Effector memory CD8-positive, alpha-beta T cell (primary cell): ENCODE results near the gene KCNMA1.

Source experiments
- ATAC-seq: fragments of 150-1000 bp; cut with Tn5 transposase; replicated peaks from 2 replicates; pipeline ENCODE4 v1.10.0; 2021; ENCODE audit warnings: mild to moderate bottlenecking, moderate library complexity
- DNase-seq, 3 experiments: peaks; one replicate each; pipeline ENCODE4 v3.0.0; 2021
- H3K27ac Mint-ChIP-seq, 2 donors: one replicate each; pipeline ENCODE4 v1.8.0; 2022; ENCODE audit warnings: mild to moderate bottlenecking in 2 of 2, mixed read lengths in 2 of 2, moderate library complexity in 2 of 2
- H3K27me3 Mint-ChIP-seq, 2 donors: one replicate each; pipeline ENCODE4 v1.8.0; 2022; ENCODE audit warnings: mixed read lengths in 2 of 2
- H3K36me3 Mint-ChIP-seq: one replicate; pipeline ENCODE4 v1.8.0; 2022; ENCODE audit warnings: mild to moderate bottlenecking, moderate library complexity, mixed read lengths; ENCODE audit not compliant: insufficient read depth
- H3K4me1 Mint-ChIP-seq, 2 donors: one replicate each; pipeline ENCODE4 v1.8.0; 2022; ENCODE audit warnings: low read depth in 2 of 2, mixed read lengths in 2 of 2
- H3K4me3 Mint-ChIP-seq, 2 donors: one replicate each; pipeline ENCODE4 v1.8.0; 2022; ENCODE audit warnings: mild to moderate bottlenecking in 2 of 2, mixed read lengths in 2 of 2, moderate library complexity in 2 of 2
- H3K9me3 Mint-ChIP-seq, 2 donors: one replicate each; pipeline ENCODE4 v1.8.0; 2022; ENCODE audit warnings: mixed read lengths in 2 of 2

KCNMA1 gene

DNA sequence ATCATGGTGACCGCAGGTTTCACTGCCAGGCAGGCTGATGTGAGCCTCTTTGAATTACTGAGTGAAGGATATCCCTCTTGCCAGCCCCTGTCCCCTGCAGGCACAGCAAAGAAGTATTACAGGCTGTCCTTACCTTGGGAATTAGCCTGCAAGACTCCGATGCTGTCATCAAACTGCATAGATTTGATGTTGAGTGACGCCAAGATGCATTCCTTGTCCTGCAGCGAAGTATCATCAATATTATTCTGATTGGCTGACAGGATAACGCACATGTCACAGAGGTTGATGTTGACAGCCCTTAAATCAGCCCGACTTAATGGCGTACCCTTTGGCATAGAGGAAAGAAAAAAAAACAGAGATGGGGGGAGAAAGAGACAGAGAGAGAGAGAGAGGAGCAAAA lies 693.0 kb downstream of the KCNMA1 start:
- H3K36me3 Mint-ChIP-seq = no peaks in the 10 kb centered on the region
- ATAC-seq (no peak), DNase-seq (no peak)
- H3K9me3 Mint-ChIP-seq = peaks cover 0 to 2% of the 10 kb centered on the region in 2 donors
- H3K27ac Mint-ChIP-seq = no peak overlapping the region
- H3K4me1 Mint-ChIP-seq = no peaks in the 10 kb centered on the region
- no peak overlapping the region for H3K4me3 Mint-ChIP-seq
- H3K27me3 Mint-ChIP-seq = no peaks in the 10 kb centered on the region

- DNase-seq = no peak
- no peaks in the 10 kb centered on the region for H3K4me1 Mint-ChIP-seq
Observed at GRCh38 chr10:76942628-76943416, 694.8 kb downstream of the KCNMA1 start.

DNA sequence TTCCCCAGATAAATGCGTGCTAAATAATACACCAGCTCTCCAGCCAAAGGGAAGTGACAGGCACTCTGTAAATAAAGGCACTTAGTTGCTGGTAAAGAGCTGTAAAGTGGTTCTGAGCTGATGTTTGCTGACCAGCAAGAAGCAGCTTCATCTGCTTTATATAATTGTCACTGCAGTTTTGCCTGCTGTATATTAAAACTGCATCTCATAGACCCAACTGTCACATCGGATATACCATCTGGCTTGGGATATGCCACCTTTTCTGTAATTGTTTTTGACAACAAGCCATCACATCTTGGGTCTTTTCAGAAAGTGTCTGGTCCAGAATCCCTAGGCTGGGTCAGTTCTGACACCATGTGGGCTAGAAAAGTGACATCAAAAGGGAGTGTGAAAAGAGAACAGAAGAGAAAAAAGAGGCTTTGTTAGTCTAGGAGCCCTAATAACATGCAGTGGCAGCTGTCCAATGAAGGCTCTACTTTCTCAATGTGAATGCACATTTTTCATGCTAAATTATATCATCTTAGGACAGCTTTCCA lies 697.6 kb downstream of the KCNMA1 start:
- Mint-ChIP-seq H3K27ac (no peak overlapping the region), H3K9me3 (peaks cover 0 to 7% of the 10 kb centered on the region in 2 donors), H3K4me1 (no peaks in the 10 kb centered on the region), H3K4me3 (no peak overlapping the region), H3K36me3 (no peaks in the 10 kb centered on the region), H3K27me3 (no peaks in the 10 kb centered on the region)
- ATAC-seq = no peak
- no peak for DNase-seq

More at GRCh38 chr10:76942628-76943416, 694.8 kb downstream of the KCNMA1 start:
- ATAC-seq = no peak
- peaks cover 0 to 5% of the 10 kb centered on the region in 2 donors for H3K9me3 Mint-ChIP-seq
- H3K27me3 Mint-ChIP-seq = no peaks in the 10 kb centered on the region
- no peaks in the 10 kb centered on the region for H3K36me3 Mint-ChIP-seq
- no peak overlapping the region for H3K4me3 Mint-ChIP-seq
- H3K27ac Mint-ChIP-seq = no peak overlapping the region

DNA sequence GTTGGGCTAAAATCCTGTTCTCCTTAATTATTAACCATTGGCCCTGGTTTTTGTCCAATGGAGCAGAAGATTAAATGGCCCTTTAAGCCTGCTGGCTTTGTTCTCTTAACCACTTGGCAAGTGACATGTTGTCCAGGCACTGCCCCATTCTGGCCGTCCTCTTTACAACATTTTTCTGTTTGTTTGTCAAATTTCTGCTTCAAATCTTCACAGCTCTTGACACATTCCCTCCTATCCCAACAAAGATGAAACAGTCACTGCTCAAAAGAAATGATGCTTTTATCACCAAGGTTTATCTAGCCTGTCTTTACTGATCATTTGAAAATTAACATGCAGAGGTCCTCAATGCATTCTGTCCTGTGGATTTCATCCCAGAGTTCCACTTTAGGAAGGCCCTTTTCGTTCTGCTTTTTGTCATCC lies 700.4 kb downstream of the KCNMA1 start:
- H3K27ac Mint-ChIP-seq = no peak overlapping the region
- H3K4me1 Mint-ChIP-seq = no peaks in the 10 kb centered on the region
- H3K36me3 Mint-ChIP-seq = no peaks in the 10 kb centered on the region
- H3K4me3 Mint-ChIP-seq = no peak overlapping the region
- DNase-seq (no peak), ATAC-seq (no peak)
- peaks cover 0 to 6% of the 10 kb centered on the region in 2 donors for H3K9me3 Mint-ChIP-seq
- no peaks in the 10 kb centered on the region for H3K27me3 Mint-ChIP-seq

GRCh38 chr10:76935941-76936613 lies 701.5 kb downstream of the KCNMA1 start:
- Mint-ChIP-seq H3K27me3 (no peaks in the 10 kb centered on the region), H3K4me1 (no peaks in the 10 kb centered on the region), H3K4me3 (no peak overlapping the region), H3K9me3 (peaks cover under 1 to 6% of the 10 kb centered on the region in 2 donors), H3K36me3 (no peaks in the 10 kb centered on the region), H3K27ac (no peak overlapping the region)
- DNase-seq = no peak
- ATAC-seq = no peak

DNA sequence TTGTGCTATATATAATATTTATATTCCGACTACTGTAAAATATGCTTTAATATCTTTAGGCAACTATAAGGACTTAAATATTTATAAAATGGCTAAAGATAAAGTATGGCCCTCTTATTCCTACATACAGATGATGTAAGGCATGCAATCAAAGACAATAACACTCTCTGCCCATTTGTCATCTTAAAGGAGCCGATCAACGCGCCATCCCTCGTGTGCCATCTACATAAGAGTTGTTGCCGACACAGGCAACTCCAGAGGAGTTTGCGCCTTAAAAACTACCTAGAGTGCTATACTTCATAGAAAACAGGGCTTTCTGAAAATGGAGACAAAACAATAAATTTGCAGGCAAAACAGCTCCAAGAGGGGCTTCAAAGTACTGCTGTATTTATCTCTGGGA lies 709.0 kb downstream of the KCNMA1 start:
- no peak overlapping the region for H3K27ac Mint-ChIP-seq
- ATAC-seq = no peak

DNA sequence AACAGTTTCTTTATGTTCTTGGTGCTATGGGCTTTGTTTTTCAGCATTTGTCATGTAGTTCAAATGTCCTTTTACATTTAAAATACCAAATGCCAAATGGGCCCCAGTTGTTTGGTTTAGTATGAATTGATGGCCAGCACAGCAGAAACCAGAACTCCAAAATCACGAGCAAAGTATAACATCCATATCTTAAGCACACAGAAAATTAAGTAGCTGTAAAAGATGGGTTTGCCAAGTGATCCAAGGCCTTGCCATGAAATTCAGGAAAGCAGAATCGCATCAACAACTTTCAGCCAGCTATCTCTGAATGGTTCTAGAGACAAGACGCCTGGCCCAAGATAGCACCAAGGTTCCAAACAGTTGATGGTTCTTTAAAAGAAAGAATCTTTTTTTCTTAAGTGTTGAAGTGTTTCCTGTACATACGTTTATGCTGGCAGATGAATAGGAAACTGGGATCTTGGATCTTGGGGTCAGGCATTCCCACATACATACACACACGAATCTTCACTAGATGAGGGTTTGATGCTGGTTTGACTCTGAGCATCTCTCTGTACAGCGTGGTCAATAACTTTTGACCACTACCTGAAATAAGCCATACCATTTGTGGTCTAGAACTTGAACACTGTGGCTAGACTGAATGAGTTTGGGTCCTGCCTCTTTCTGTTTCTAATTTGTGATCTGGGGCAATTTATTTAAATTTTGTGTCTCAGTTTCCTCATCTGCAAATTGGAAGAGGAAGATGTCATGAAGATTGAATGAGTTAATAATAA lies 711.8 kb downstream of the KCNMA1 start:
- Mint-ChIP-seq H3K36me3 (no peaks in the 10 kb centered on the region), H3K27me3 (no peaks in the 10 kb centered on the region), H3K4me1 (no peaks in the 10 kb centered on the region), H3K4me3 (no peak overlapping the region), H3K27ac (no peak overlapping the region), H3K9me3 (peaks cover 5 to 11% of the 10 kb centered on the region in 2 donors)
- ATAC-seq (no peak), DNase-seq (no peak)

More for the DNA sequence above, 709.0 kb downstream of the KCNMA1 start:
- Mint-ChIP-seq H3K36me3 (no peaks in the 10 kb centered on the region), H3K9me3 (peaks cover 5 to 14% of the 10 kb centered on the region in 2 donors), H3K4me3 (no peak overlapping the region), H3K27me3 (no peaks in the 10 kb centered on the region), H3K4me1 (no peaks in the 10 kb centered on the region)
- DNase-seq = no peak

DNA sequence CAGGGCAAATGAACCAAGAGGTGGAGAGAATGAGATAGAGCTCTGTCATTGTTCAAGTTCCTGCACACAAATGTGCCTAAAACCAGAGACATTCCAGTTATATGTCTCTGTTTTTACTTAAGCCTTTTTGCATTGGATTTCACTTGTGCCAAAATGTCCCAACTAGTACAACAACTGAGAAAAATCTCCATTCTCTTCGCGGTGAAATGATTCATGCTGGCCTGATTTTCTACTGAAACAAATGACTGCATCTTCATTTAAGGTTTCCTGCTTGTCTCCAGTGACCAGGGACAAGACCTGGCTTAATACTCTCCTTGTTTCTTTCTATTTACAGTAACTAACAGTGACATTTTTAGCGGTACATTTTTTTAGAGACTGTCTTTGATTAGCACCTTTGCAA lies 714.9 kb downstream of the KCNMA1 start:
- no peaks in the 10 kb centered on the region for H3K4me1 Mint-ChIP-seq
- no peak for ATAC-seq
- peaks cover 0 to 2% of the 10 kb centered on the region in 2 donors for H3K9me3 Mint-ChIP-seq
- no peak overlapping the region for H3K27ac Mint-ChIP-seq
- no peak overlapping the region for H3K4me3 Mint-ChIP-seq
- no peaks in the 10 kb centered on the region for H3K36me3 Mint-ChIP-seq
- DNase-seq = no peak
- H3K27me3 Mint-ChIP-seq = no peaks in the 10 kb centered on the region

DNA sequence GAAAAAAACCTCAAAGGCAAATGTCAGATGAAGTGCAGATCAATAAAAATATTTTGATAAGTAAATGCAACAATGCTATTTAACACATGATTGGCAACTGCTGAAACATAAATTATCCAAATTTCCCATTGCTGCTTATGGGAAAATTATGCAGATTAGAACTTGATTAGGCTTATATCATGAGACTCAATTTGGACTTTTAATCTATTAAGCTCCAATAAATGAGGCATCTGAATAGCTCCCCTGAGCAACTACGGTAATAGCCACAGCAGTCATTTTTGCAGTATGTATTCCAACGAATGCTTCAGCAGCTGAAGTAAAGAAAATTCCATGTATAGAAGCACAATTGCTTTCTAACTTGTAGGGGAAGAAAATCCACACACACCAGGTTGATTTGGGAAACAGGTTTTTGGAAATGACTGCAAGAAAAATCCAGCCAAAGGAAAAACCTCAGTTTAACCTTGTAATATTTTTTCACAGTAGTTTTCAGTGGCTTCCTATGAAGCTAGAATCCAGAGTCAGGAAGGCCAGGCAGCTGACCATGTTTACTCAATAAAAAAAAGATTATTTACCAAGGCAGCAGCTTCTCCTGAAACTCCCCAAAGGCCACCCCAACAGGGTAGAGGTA lies 716.1 kb downstream of the KCNMA1 start:
- H3K4me1 Mint-ChIP-seq = no peaks in the 10 kb centered on the region
- no peak overlapping the region for H3K27ac Mint-ChIP-seq
- H3K27me3 Mint-ChIP-seq = no peaks in the 10 kb centered on the region
- no peak for ATAC-seq
- H3K4me3 Mint-ChIP-seq = no peak overlapping the region
- no peak for DNase-seq
- H3K36me3 Mint-ChIP-seq = no peaks in the 10 kb centered on the region
- H3K9me3 Mint-ChIP-seq = peaks cover 0 to 2% of the 10 kb centered on the region in 2 donors

- H3K9me3 Mint-ChIP-seq = peaks cover 0 to 2% of the 10 kb centered on the region in 2 donors
- ATAC-seq (no peak), DNase-seq (no peak)
- H3K4me1 Mint-ChIP-seq = no peaks in the 10 kb centered on the region
- H3K36me3 Mint-ChIP-seq = no peaks in the 10 kb centered on the region
- no peak overlapping the region for H3K27ac Mint-ChIP-seq
- H3K4me3 Mint-ChIP-seq = no peak overlapping the region
- H3K27me3 Mint-ChIP-seq = no peaks in the 10 kb centered on the region
Observed at GRCh38 chr10:76920581-76920980, 717.0 kb downstream of the KCNMA1 start.

DNA sequence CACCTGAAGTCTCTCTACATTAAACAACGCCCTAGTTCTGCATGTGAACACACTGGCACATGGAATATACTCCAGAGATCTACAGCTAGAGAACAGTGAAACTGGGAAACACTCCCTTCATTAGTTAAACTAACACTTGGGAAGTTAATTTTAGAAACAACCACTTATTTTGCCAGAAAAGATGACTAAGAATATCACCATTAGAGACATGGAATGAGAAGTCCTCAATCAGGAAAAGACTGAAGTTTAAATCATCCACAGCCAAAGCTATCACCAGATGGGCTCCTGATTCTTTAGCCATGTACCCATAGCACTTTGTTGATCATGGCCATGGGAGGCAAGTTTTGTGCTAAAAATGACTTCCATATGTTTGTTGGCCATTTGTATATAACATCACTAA lies 719.5 kb downstream of the KCNMA1 start:
- Mint-ChIP-seq H3K9me3 (peaks cover 0 to 2% of the 10 kb centered on the region in 2 donors), H3K4me3 (no peak overlapping the region)
- no peak for ATAC-seq

DNA sequence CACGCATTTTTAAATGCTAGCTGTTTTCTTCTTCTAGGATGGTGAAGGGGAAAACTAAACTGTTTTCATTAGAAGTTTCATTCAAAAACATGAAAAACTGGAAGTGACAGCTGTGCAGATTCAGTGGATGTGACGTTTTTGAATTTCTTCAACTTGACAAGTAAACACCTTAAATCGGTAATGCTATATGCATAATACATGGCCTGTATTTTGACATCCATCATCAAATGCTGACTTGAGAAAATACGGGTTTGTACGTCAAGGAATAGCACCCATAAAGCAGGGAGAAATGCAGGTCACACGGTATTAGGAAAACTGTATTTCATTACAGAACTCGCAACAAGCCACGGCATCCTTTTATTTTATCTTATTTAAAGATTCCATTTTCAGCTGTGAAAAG lies 720.5 kb downstream of the KCNMA1 start:
- no peaks in the 10 kb centered on the region for H3K4me1 Mint-ChIP-seq
- ATAC-seq (no peak), DNase-seq (no peak)
- H3K27ac Mint-ChIP-seq = no peak overlapping the region
- no peaks in the 10 kb centered on the region for H3K36me3 Mint-ChIP-seq
- H3K27me3 Mint-ChIP-seq = peaks cover 0 to 6% of the 10 kb centered on the region in 2 donors
- no peak overlapping the region for H3K4me3 Mint-ChIP-seq
- peaks cover 0 to 2% of the 10 kb centered on the region in 2 donors for H3K9me3 Mint-ChIP-seq

More for the DNA sequence above, 719.5 kb downstream of the KCNMA1 start:
- peaks cover 0 to 6% of the 10 kb centered on the region in 2 donors for H3K27me3 Mint-ChIP-seq
- H3K4me1 Mint-ChIP-seq = no peaks in the 10 kb centered on the region
- H3K27ac Mint-ChIP-seq = no peak overlapping the region
- H3K36me3 Mint-ChIP-seq = no peaks in the 10 kb centered on the region
- no peak for DNase-seq

DNA sequence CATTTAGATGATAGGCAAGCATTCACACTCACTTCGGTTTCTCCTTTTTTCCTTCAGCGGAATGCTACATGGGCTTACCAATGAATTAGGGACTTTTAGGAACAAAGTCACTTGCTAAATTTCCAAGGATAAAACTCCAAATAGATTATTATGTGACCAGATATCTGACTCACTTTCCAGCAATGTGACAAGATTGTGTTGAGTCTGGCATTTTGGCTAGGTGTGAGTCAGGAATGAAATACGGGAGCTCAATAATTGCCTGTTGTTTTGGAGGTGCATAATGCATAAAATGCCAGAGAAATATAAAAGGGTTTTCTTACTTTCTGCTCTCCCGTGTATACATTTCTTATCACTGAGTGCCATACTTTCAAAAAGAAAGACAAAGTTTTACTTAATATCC lies 721.1 kb downstream of the KCNMA1 start:
- H3K4me1 Mint-ChIP-seq = no peaks in the 10 kb centered on the region
- peaks cover 0 to 4% of the 10 kb centered on the region in 2 donors for H3K9me3 Mint-ChIP-seq
- no peak overlapping the region for H3K4me3 Mint-ChIP-seq
- H3K27me3 Mint-ChIP-seq = peaks cover 0 to 6% of the 10 kb centered on the region in 2 donors
- ATAC-seq (no peak), DNase-seq (no peak)
- no peak overlapping the region for H3K27ac Mint-ChIP-seq
- no peaks in the 10 kb centered on the region for H3K36me3 Mint-ChIP-seq
